GM18858 (cell line): ENCODE results near the gene MAPKAPK3.

ENCODE experiments used
- ATAC-seq: cut with Tn5 transposase; IDR thresholded peaks from one replicate; pipeline ENCODE4 v1.9.1; 2021; ENCODE audit not compliant: unreplicated experiment

Gene MAPKAPK3

DNA sequence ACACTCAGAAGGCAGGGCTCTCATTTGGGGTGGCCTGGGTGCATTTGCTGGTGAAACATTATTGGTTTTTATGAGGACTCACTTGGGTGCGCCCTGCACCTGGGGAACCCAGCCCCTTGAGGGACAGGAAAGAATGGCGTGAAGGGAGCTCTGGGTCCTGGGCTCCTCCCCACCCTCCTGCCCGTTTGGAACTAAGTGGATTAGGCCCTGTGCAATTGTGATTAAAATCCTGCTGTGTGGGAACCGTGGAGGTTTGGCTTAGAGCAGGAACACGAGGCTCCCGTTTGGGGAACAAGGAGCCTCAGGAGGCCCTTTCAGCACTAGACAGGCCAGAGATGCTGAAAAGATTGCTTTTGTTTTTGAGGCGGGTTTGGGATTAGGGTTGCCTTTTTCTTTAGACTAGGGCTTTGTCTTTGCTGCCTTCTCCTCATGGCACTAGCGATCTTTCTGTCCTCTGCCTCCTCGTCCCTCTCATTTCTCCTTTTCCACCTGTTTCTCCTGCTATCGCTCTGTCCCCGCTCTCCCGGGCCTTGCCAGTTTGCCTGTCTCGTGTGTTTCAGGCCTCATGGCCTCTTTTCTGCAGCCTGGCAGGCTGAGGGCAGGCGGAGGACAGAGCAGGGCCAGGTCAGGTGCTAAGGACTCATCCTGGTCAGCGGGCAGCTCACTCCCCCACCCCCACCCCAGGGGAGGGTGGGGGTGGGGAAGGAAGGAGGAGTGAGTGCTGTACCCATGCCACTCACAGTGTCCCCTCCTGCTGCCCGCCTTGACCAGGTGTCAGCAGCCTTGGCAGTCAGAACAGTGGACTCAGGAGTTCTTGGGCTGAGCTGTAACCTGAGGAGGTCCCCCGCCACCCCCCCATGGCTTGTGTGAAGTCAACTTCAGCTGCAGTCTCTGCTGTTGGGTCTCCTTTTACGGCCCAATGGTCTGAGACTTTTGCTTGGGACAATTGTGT lies 8.6 kb downstream of the MAPKAPK3 start:
- no peak for ATAC-seq

DNA sequence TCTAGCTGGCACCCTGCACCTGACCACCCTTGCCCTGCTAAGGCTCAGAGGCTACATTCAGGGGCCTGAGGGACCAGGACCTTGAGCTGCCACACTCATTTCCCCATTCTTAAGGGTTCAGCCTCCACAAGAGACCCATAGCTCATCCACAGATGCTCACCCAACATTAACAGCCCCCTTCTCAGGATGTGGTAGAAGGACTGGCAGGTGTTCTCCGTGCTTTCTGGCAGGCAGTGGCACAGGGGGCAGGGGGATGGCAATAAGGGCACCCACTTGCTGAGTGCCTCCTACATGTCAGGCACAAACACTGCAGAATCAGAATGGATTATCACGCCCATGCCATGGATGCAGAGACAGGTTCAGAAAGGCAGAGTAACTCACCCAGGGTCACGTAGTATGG lies 9.4 kb downstream of the MAPKAPK3 start:
- ATAC-seq: no peak

DNA sequence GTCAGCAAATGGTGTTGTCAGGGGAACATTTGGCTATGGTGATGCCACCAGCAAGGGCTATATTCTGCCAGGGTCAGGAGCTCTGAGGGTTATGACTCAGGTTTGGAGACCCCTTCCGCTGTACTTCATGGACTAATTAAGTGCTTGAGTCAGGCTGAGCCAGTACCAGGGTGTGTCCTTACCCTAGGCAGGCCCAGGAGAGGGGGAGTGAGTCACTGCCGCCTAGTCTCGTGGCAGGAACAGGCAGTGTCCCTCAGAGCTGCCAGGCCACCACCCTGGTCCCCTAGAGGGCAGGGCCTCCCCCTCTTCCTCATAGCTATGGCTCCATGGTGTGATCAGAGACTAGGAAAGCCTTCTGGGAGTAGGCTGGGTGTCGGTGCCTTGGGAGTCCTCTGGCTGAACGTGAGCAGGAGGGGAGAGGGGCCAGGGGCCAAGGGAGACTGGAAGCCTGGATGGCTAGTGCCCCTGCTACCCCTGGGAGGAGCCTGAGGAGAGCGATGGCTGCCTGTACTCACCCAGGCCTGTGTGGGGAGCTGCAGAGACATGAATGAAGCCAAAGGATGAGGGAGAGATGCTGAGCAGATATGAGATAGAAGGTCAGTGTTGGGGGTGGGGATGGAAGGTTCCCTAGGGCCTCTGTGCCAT lies 10.6 kb downstream of the MAPKAPK3 start:
- ATAC-seq: no peak

DNA sequence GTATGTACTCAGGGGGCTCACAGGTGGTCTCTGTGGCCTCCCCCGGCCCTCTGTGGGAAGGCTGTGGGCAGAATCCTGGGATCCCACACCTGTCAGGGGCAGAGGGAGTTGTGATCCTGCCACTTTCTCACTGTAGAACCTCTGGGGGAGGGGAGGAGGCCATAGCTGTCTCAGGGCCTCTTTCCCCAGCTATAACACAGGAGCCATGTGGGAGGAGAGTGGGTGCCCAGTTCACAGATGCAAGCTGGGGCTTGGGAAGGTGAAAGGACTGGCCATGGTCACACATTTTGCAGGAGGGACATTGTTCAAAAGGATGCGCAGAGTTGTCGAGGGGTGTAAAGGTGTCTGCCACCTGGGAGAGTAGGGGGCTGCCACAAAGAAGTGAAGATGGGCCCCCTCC lies 11.7 kb downstream of the MAPKAPK3 start:
- no peak for ATAC-seq

DNA sequence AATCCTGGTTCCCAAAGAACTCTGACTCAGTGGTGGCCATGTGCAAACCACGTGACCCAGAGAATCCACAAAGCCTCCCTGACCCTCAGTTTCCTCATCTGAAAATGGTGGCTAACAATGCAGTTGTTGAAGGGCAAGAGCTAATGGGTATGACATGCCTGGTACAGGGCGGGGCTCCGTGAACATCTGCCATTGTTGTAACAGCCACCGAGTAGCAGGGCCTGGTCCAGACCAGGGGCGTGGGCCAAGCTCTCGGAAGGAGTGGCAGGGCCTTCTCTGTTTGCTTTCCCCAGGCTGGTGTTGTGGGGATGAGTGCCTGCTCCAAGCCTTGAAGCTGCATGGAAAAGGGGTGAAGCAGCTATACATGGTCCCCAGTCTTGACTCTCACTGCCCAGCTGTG lies 13.4 kb downstream of the MAPKAPK3 start:
- no peak for ATAC-seq

DNA sequence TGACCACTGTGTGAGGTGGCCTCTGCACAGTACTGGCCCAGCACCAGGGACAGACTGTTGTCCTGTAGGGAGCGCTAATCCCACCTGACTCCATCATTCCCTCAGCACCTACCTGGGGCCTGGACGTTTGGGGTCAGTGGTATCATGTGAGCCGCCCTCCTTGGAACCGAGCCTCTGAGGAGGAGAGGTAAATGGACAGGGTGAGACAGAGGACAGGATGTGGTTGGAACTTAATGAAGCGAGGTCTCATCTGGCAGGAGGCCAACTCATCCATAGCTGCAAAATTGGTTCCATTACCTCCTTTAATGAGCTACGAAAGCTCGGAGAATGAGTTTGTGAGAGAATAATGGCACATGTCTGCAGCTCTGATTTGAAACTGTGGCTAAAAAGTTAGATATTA lies 13.9 kb downstream of the MAPKAPK3 start:
- ATAC-seq: no peak

DNA sequence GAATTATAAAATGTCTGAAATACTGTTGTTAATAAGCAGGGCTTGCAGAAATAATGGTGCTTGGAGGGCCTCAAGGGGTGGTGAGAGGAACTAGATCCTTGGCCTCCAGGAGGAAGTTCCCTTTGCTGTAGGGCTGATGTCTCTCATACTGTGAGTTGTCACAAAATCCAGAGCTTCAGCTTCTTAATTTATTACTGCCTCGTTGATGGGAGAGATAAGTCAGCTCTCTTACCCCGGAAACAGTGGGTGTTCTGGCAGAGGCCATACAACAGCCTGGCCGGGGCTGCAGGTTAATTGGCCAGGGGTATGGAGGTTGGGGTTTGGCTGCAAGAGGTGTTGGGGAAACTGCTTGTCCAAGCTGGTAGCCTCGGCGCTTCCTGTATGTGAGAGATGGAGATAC lies 15.5 kb downstream of the MAPKAPK3 start:
- ATAC-seq: no peak

DNA sequence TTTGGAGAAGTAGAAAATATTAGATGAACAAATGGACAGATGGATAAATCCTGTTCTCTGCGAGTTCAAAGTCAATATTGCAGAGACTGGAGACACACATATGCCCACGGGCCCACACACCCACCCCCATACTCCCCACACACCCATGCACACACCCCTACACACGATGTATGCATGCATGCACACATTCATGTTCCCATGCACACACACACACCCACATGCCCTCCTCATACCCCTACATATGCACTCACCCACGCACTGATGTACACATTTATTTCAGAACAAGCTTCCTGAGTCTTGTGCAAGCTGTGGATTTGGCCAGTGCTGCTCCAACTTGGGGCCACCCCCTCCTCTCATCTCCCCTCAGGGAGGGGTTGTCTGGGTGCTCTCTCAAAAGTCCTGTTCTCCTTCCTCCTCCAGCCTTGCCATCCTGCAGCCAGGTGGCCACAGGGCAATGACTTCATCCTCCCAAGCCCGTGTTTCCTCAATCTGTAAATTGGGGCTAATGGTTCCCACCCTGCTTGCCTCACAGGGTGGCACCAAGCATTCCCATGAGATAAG lies 16.4 kb downstream of the MAPKAPK3 start:
- ATAC-seq: no peak

DNA sequence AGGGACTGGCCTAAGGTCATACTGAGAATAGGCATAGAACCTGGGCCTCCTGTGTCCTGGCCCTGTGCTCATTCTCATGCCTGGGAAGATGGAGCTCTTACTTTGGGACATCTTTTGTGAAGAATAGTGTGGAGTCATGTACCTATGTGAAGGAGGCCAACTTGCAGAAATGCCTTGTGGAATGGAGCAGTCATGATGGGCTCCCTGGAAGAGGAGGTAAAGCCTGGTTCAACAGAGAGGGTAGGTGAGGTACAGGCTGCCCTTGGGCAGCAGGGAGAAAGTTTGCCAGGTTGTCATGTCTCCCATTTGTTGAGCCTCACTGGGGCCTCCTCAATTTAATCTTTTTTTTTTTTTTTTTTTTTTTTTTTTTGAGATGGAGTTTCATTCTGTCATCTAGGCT lies 18.1 kb downstream of the MAPKAPK3 start:
- no peak for ATAC-seq

DNA sequence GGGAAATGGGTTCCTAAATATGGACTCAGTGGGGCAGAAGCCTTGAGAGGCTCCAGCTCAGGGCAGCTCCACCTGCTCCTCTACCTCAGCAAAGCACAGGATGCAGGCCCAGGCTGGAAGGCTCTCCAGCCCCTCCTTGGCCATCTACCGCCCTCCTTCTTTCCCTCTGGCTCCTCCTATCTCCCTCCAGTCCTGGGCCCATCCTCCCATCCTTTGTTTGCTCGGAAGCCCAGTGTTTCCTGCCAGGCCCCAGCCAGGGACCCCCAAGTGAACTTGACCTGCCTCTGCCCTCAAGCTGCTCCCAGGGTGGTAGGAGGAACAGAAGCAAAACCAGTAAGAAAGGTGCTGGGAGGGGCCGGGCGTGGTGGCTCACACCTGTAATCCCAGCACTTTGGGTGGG lies 20.1 kb downstream of the MAPKAPK3 start:
- no peak for ATAC-seq

DNA sequence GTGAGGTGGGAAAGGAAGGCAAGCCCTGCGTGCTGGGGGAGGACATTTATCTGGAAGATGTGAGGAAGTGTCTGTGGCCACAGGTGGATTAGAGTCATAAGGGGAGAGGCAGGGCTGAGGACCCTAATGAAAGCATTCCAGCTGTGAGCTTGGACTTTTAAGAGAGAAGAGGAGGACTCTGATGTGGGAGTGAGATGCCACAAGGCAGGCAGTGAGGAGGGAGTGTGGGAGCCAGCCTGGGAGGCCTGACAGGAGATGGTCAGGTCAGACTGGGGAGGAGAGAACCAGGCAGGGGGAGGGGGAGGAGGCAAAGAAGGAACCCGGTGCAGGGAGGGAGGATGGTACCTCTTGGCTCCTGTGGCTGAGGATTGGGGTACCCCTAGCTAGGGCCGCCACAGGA lies 21.0 kb downstream of the MAPKAPK3 start:
- no peak for ATAC-seq

DNA sequence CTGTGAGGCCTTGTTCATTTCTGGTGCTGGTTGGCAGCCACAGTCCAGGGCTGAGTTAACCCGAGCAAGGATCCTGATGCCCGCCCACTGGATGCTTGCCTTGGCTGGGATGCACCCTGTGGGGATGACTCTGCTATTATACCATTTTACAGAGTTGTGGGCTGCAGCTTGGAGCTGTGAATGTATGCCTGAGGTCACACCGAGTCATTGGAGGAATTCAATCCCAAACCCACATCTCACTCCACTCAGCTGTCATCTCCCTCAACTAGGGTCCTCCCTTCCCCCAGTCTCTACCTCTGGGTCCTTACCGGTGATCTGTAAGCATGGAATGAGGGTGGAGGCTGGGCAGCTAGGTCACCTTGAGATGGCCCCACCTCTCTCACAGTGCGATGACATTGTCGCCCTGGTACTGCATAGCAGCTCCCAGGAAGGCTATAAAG lies 22.1 kb downstream of the MAPKAPK3 start:
- ATAC-seq: no peak

DNA sequence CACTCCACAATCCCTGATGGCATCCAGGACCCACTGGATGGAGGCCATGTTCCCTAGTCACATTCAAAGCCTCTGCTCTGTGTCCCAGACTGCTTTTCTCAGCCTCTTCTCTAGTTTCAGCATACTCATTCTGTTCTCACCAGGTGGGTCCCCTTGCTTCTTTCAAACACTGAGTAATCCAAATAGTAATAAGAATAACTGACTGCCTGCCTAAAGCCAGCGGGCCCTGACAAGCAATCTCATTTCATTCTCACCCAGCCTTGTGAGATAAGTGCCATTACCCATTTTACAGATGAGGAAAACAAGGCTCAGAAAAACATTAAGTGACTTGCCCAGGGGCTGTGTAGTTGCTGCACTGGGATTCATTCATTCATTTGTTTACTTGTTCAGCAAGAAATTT lies 25.4 kb downstream of the MAPKAPK3 start:
- no peak for ATAC-seq

DNA sequence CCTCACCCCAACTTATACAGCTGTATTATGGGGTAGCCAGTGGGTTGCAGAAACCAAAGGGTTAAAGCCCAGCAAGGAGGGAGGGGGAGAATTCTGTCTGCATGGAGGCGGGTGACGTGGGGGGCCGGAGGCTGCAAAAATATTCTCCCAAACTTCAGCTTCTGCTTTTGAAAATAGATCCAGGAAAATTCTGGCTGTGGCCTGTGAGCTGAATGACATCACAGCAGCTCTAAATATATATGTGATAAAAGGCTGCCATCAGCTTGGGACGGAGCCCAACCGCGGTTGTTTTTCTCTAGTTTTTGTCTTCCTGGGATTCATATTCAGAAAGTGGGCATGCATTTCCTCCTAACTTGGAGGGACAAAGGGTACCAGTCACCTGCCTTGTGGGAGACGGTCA lies 27.6 kb downstream of the MAPKAPK3 start:
- no peak for ATAC-seq

DNA sequence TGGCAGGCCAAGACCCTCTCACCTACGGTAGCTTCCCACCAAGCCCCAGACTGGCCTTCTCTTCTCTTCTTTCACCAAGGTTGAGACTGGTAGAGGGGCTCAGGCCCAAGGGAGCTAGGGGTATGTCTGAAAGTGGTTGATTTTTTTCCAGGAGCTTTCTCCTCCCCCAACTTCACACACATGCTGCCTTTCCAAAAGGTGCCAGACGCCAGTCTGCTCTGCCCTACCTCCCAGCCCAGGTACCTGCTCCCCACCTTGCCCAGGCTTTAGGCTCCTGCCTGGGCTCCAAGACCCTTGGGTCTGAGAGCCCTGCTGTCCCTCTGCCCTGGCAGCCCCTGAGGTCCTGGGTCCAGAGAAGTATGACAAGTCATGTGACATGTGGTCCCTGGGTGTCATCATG lies 28.4 kb downstream of the MAPKAPK3 start:
- no peak for ATAC-seq

DNA sequence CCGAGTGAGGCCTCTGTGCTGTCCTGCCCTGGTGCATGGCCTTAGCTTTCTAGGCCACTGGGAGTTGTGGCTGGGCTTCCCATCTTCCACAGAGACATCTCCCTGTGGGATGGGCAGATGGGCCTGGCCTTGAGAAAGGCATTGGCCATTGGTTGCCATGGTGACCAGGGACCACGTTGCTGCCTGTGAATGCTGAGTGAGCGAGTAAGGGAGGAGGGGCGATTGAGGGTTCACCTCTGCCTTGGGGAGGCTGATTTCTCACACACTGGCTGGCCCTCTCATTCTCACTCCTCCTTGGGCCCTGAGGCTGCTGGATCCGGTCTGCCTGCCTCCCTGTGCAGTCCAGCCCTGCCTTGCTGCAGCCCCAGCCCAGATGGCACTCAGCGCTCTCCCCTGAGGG lies 31.4 kb downstream of the MAPKAPK3 start:
- no peak for ATAC-seq

DNA sequence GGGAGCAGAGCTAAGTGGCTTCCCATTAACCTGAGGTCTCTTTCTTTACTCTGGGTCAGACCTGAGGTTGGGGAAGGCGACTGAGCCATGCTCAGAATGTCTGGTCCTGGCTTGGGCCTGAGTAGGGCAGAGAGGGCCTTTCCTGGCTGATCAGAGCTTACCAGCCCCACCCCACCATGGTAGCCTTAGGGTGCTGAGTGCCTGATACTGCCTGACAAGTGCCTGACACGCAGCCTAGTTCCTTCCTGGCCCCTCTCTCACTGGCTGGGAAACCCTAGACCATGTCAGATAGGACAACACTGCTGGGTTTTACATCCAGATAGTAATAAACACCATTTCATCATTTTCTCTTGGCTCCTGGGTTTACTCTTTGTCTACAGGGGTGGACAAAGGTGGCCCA lies 32.0 kb downstream of the MAPKAPK3 start:
- no peak for ATAC-seq

DNA sequence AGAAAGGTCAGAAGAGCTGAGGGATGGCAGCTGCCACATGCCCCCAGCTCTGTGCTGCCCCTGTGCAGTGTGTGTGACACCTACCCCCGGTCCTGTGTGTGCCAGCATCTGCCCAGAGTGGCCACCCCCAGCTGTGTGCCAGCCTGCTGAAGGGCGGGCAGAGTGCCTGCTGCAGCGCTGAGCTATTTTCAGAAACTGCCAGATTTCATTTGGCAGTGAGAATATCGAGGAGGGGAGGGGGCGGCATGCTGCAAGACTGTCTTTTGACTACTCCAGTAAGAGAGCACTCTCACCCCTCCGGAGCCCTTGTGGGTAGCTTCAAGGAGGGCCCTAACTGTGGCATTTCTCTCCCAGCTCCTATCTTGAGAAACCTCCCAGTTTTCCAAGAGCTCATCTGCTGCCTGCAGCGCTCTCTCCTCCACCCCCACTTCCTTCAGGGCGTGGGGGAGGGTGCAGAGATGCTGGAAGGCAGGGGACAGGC lies 32.5 kb downstream of the MAPKAPK3 start:
- ATAC-seq: no peak

DNA sequence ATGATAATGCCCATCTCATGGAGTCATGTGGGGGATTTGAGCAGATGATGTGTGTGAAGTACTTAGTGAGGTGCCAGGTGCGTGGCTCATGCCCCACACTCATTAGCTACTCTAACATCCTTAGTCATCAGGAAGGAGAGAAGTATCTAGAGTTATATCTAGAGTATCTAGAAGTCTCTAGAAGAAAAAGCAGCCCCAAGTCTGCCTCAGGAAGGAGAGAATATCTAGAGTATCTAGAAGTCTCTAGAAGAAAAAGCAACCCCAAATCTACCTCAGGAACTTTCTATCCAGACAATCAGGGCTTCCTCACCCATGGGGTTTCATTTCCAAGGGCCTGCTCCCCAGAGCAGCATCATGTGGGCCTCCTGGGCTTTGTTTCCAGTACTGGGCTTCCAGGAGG lies 33.1 kb downstream of the MAPKAPK3 start:
- ATAC-seq: no peak

DNA sequence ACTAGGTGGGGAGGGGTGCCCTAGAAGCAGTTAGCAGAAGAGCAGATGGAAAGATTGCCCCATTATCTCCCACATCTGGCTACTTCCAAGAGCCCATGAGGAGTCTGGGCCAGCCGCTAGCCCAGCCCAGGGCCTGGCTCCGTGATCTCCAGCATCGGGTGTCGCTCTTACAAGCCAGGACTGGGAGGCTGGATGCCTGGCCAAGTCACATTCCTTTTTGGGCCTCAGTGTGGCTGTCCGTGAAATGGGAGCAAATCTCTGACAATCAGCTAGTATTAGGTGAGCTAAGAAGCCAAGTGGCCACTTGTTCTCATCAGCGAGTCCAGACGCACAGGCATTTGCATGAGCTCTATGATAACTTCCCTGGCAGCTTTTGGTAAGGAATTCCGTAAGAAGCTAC lies 34.5 kb downstream of the MAPKAPK3 start:
- no peak for ATAC-seq

DNA sequence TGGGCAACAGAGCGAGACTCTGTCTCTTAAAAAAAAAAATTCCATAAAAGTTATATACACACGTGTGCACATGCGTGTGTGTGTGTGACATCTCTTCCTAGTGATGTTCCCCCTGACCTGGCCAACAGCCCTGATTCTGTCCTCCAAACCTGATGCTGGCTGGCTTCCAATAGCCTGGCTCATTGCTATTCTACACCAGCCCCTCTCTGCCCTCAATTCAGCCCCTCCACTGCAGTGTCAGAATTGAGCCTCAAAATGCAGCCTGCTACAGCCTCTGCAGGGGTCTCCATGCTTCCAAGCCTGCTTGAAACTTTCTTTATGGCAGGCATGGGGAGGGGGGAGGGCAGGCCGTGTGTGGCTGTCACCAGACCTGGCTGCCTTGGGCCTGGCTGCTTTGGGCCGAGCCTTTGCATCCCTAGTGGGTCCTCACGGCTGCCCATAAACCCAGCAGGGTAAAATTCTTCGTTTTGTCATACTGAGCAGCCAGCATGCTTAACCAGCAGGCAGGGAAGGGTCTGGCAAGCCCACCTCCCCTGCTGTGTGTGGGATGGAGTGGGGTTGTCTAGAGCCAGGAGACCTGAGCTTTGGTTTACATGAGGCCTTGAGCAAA lies 35.1 kb downstream of the MAPKAPK3 start:
- no peak for ATAC-seq

DNA sequence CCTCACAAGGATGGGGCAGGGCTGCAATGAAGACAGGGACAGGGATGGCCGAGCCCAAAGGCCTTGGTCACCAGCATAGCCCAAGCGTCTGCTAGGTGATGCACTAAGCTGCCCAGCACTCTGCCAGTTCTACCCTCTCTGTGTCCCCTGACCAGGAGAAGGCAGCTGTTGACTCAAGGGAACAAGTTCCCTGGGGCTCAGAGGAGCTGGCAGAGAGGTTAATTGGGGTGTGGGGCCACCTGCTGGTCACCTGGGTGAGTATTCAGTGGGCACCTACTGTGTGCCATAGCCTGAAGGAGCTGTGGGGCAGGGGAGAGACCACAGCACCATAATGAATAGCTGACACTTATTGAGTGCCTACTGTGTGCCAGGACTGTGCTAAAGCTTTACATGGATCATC lies 35.8 kb downstream of the MAPKAPK3 start:
- ATAC-seq: no peak
